GM21528 (cell line): ENCODE measurements around the gene PIGL.
"Not testable (repeated sequence)": the region's sequence is repeated elsewhere in the genome, so short reads cannot be mapped to it uniquely, and the experiment has no call there.

Experiments
- ATAC-seq: cut with Tn5 transposase; IDR thresholded peaks from one replicate; pipeline ENCODE4 v1.9.1; 2021; ENCODE audit warnings: mild to moderate bottlenecking, moderate library complexity; ENCODE audit not compliant: unreplicated experiment, low FRiP score

The PIGL gene

DNA sequence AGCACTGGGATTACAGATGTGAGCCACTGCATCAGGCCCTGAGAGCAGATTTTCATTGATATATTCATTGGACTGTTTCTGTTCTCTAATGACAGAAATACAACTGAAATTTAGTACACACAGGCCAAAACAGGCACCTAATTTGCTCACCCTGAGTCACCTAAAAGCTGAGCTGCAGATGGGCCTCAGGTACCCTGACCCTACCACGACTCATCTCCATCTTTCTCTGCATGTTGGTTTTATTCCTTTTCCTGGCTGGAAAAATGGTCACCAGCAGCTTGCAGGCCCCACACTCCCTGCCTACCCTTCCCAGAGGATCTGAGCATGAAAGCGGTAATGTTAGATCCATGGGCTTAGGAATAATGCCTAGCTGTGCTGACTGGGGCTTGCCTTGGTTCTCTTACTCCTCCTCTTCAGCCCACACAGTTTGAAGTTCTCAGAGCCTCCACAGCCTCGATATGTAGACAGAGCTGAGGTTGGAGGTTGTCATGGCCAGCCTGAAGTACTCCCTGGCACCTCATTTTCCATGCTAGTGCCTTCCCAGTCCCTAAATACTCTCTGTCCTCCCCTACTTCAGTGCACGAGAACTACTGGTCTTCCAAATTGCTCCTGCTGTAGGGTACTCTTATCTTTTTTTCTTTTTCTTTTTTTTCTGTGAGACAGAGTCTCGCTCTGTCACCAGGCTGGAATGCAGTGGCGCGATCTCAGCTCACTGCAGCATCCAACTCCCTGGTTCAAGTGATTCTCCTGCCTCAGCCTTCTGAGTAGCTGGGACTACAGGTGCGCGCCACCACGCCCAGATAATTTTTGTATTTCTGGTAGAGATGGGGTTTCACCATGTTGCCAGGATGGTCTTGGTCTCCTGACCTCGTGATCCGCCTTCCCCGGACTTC lies 85.2 kb downstream of the PIGL start:
- ATAC-seq = no peak

DNA sequence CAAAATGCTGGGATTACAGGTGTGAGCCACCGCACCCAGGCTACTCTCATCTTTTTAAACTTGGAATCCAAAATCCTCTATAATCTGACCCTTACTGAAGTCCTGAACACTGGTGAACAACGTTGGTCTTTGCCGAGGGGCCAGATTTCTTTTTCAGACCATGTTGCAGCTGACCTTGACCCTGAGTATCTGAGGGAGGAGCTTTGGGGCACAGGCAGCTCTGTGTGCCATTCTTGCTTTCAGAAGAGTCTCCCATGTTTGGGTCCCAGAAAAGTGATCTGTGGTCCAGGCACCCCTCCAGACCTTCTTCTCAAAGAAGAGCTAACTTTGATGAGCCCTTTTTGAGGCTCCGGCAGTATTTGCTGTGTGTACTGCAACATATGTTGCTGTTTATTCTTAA lies 85.8 kb downstream of the PIGL start:
- ATAC-seq = no peak

DNA sequence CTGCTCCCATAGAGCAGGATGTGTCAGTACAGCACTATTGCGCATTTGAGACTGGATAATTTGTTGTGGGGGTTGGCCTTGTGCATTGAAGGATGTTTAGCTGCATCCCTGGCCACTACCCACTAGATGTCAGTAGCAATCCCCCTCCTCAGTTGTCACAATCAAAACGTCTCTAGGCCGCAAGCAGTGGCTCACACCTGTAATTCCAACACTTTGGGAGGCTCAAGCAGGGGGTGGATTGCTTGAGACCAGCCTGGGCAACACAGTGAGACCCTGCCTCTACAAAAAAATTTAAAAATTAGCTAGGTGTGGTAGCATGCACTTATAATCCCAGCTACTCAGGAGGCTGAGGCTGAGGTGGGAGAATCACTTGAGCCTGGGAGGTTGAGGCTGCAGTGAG lies 87.8 kb downstream of the PIGL start:
- ATAC-seq = no peak

DNA sequence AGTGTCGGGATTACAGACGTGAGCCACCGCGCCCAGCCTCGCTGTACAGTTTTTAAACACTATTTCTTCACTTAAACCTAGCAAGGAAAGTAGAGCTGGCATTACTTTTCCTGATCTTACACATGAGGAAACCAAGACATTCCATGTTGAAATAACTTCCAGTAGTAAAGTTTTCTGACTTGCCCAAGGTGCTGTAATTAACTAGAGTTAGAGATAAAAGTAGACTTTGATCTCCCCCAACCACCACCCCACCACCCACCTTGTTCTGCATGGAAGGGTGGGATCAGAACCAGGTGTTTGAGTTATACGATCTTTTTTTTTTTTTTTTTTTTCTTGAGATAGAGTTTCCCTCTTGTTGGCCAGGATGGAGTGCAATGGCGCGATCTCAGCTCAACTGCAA lies 89.2 kb downstream of the PIGL start:
- no peak for ATAC-seq

DNA sequence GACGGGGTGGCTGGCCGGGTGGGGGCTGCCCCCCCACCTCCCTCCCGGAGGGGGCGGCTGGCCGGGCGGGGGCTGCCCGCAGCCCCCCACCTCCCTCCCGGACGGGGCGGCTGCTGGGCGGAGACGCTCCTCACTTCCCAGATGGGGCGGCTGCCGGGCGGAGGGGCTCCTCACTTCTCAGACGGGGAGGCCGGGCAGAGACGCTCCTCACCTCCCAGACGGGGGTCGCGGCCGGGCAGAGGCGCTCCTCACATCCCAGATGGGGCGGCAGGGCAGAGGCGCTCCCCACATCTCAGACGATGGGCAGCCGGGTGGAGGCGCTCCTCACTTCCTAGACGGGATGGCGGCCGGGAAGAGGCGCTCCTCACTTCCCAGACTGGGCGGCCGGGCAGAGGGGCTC lies 95.1 kb downstream of the PIGL start:
- not testable (repeated sequence) for ATAC-seq

DNA sequence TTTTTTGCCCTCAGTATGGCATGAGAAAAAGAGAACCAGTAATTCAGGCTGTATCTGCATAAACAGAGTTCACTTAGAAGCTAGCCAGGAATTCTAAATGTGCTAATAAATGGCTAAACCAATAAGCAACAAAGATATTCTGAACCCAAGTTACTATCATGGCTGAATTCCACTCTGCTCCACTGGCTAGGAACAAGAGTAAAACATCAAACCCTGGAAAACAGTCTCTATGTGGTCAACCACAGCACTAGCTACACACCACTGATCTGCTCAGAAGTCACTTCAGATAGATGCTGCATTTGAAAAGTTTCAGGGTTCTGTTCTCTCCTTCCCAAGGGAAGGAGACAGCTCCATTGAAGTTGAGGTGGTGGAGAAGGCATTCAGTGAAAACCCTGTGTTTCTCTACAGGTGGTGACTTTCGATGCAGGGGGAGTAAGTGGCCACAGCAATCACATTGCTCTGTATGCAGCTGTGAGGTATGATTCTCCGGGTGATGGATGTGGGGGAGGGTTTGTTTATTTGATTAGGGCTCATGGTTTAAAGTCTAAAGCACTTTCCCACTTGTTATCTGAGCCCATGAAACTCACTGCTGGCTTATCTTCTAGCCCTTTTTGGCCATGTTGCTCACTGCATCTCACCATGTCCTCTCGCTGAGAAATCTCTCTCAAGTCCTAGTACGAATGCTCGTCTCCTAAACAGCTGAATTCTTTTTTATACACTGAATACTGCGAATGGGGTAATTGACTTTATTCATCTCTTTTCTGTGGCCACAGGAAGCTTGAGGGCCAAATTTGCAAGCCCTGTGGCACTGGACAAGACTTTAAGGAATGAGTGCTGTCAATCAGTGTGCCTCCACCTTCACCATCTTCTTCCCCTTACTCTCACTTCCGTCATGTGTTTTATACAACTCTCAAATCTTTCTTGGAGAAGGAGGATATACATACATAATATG lies 96.4 kb downstream of the PIGL start:
- no peak for ATAC-seq

DNA sequence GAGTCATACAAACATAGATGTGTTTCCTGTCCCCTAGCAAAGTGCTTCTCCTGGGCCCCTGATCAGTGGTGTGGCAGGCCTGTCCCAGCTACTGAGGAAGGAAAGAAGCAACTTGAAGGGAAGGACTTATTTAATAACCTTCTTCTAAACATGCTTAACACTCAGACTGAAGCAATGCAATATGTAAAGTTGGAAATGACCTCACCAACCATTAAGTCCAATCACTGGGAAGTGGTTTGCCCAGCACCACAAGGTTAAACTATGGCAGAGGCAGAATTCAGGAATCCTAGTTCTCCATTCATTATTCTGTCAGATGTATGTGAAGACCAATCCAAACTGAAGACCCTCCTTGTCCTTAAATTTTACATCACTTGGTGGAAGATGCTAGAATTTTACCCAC lies 97.2 kb downstream of the PIGL start:
- ATAC-seq = no peak

DNA sequence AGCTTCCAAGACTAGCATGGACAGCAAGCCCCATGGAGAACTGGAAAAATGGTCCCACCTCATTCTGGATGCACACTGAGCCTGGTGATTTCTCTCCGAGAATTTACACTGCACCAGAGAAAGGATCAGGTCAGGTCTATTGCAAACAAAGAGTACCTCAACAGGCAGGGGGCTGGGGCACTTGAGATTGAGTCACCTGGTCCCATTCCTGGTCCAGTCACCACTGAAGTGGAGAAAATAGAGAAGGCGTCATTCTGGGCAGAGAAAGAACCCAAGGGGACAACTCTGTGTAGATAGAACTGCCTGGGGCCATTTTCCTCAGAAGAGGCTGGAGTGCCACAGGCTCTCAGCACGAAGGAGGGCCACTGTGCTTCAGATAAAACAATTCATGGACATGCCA lies 97.8 kb downstream of the PIGL start:
- no peak for ATAC-seq

DNA sequence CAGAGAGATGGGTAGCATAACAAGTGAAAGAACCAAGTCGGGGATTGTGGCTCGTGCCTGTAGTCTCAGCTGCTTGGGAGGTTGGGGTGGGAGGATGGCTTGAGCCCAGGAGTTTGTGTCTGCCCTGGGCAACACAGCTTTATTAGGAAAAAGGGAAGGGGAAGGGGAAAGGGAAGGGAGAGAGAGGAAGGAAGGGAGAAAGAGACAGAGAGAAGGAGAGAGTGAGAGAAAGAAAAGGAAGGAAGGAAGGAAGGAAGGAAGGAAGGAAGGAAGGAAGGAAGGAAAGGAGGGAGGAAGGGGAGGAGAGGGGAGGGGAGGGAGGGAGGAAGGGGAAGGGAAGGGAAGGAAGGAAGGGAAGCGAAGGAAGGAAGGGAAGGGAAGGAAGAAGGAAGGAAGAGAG lies 103.0 kb downstream of the PIGL start:
- no peak for ATAC-seq

DNA sequence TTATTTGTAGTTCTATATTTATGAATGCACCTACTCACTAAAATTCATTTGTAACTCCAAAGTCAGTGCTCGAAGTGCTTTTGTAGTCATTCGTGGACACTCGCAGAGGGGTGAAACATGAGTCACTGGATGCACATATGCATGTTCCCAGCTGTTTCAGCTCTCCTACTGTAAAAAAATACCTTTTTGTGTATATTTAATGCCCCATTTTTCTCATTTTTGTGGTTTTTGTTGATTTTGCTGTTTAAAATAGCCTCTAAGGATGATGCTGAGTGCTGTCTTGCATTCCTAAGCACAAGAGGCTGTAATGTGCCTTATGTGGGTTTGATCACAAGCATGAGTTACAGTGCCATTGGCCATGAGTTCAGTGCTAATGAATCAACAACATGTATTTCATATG lies 105.6 kb downstream of the PIGL start:
- ATAC-seq = no peak

DNA sequence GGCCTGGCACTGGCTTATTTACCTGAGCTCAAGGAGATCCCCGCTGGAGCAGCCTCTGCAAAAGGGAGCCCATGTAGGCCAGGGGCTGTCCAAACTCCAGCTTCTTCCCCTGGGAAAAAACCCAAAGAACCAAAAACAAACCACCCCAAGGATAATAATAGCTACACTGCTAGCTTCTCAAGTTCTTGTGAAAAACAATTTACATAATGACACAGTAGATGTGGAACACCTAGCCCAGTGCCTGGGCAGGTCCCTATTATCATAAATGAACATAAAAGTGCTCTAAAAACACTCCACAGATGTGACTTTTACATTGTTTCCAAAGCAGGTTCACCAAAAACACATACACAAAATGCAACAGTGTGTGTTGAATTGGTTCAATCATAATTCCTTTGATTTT lies 109.0 kb downstream of the PIGL start:
- no peak for ATAC-seq

DNA sequence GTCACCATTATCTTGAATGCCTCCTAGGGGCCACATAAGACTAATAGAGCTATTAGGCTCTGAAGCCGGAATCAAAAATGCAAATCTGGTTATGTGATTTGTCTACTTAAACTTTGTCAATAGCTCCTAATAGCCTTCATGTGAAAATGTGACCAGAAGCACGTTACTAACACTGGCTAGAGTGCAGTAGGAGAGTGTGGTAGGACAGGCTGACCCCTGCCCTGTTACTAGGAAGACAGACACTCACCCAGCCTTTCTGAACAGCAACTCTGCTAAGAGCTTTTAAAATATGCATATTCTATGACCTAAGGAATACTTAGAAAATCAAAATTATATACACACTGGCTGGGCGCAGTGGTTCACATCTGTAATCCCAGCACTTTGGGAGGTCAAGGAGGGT lies 110.0 kb downstream of the PIGL start:
- ATAC-seq = no peak

DNA sequence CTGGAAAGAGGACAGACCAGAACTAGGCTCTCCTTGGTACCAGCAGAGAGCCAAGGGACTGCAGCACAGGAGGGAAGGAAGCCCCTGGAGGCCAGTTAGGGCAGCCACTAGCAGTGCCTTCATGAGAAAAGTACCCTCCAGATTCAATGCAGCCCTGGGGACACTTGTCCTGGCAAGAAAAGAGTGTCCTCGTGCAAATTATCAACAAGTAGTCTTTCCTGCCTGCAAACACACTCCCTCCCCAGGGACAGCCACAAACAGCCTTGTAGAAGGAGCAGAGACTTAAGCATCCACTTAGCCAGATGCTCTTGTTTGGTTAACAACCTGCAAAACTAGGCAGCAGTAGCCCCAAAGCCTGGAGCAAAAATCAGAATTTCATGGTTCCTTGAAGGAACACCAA lies 112.0 kb downstream of the PIGL start:
- no peak for ATAC-seq

DNA sequence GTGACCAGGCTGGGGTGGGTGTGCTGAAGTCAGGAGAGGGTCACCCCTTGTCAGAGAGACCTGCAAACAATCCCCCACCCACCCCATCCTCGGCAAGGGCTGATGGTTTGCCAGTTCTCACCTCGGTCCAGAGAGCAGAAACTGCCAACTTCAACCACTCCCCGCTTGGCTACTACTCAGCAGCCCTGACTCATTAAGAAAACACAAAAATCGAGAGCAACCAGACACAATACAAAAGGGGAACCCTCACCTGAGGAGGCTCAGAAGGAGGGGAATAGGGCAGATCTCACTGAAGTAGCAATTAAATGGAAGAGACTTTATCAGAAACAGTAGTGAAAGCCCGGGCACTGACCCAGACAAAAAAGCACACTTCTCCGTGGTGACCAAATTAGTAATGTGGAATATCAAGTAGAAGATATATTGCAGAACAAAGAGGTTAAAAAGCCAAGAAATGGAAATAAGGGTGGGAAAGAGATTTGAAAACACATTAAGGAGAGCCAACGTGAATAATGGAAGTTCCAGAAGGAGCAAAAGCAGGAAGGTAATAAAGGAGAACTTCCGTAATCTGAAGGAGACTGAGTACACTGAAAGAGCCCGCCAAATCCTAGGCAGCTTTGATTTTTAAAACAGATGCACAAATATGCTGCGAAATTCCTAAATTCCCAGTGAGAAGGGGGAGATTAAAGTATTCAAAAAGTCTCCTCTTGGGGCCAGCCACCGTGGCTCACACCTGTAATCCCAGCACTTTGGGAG lies 112.7 kb downstream of the PIGL start:
- ATAC-seq = no peak

DNA sequence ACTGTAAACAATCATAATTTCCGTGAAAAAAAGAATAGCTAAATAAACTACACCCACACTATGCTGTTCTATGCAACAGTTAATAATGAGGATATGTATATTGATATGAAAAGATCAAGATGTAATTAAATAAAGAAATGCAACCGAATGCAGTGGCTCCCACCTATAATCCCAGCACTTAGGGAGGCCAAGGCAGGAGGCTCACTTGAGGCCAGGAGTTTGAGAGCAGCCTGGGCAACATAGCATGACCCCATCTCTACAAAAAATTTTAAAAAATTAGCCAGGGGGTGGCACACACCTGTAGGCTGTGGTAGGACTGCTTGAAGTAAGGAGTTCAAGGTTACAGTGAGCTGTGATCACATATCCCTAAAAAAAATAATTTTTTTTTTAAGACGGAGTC lies 121.4 kb downstream of the PIGL start:
- ATAC-seq = no peak

DNA sequence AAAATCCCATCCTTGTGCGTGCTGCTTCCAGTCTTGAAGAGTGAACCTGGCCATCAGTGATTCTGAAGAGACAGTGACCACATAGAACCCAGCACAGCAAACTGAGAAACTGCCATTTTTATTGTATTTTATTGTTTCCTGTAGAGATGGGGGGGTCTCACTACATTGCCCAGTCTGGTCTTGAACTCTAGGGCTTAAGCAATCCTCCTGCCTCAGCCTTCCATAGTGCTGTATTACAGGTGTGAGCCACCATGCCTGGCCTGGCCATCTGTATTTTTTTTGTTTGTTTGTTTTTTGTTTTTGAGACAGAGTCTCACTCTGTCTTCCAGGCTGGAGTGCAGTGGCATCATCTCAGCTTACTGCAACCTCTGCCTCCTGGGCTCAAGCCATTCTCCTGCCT lies 122.4 kb downstream of the PIGL start:
- ATAC-seq = no peak

DNA sequence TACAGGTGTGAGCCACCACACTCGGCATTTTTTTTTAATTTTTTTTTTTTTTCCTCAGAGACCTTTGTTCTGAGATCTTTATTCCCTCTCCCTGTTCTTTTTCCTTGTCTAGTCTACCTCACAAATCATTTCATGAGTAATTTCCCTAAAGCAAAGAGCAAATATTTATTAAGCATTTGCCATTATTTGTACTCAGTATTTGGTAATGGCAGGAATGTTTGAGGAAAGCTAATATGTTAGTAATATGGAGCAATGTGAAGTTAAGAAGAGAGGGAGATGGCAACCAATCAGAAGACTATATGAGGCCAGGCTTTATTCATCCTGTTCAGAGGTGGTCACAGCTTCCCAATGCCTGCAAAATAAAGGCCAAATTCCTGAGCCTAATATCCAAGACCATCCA lies 122.9 kb downstream of the PIGL start:
- no peak for ATAC-seq

DNA sequence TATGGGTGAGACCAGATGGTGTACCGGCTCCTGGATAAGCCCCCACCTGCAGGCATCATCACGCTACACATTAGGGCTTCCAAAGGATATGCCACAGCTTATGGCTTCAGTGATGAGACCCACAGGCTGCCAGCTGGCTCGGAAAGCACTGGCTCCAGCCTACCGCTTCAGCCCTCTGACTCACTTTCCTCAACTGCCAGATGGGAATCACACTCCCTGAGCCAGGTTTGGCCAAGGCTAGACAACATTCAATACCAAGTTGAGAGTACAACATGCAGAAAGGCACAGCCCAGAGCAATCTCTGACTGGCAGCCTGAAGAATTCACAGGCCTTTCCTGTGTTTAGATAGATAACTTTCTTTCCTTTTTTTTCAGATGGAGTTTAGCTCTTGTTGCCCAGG lies 126.0 kb downstream of the PIGL start:
- no peak for ATAC-seq

DNA sequence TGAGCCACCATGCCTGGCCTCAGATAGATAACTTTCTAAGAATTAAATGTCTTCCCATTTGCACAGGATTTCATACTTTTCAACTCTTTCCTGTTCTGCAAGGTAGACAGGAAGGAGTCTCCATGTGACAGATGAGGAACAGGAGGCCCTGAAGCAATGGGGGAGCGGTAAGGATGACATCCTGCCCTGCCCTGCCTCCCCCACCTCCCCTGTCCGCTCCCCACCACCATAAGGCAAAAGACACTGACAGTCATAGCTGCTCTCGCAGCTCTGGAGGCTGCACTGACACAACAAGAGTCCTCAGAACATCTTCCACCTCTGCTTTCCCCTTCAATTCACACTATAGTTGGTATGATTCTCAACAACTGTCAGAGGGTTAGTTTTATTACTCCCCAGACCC lies 126.6 kb downstream of the PIGL start:
- ATAC-seq = no peak

DNA sequence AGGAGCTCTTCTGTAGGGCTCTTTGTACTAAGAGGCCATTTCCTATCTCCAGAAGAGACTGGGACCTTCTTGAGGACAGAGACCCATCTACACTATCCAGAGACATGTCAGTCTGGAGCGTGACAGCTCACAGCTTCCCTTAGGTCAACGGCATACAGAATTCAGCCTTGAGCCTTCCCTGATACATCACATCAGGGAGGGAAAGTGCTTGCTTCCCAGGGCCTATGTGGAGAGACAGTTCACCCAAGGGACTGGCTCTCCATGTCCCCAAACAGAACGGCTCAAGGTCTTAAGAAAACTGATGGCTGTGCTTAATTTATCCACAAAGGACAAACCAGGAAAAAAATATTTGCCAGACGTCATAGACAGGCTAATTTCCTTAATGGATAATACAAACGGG lies 128.6 kb downstream of the PIGL start:
- ATAC-seq = no peak

DNA sequence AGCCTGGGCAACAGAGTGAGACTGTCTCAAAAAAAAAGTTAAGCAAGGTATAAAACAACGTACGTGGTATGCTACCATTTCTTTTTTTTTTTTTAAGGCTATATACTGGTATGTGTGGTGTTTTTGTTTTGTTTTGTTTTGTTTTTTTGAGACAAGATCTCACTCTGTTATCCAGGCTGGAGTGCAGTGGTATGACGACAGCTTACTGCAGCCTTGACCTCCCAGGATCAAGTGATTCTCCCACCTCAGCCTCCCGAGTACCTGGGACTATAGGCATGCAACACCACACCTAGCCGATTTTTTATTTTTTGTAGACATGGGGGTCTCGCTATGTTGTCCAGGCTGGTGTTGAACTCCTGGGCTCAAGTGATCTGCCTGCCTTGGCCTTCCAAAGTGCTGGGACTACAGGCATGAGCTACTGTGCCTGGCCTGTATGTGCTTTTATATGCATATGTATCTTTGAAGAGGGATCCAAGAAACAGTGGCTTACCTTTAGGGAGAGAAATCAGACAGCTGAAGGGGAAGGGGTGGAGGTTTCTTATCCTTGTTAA lies 129.8 kb downstream of the PIGL start:
- no peak for ATAC-seq
